GM06990 (cell line): ENCODE data around the gene ZFP69B.

ENCODE experiments used
- DNase-seq: peaks from one replicate; pipeline ENCODE4 v3.0.0-alpha.2; 2011; ENCODE audit not compliant: insufficient read length; ENCODE audit errors: extremely low read depth
- H3K27me3 ChIP-seq: replicated peaks from 2 replicates; pipeline ENCODE4 v1.6.0; 2011; ENCODE audit warnings: low read length; ENCODE audit not compliant: control insufficient read depth, insufficient read depth
- H3K36me3 ChIP-seq: 2 replicates; pipeline ENCODE4 v1.5.1; 2011; ENCODE audit warnings: low read length; ENCODE audit not compliant: control insufficient read depth, insufficient read depth
- H3K4me3 ChIP-seq: replicated peaks from 2 replicates; pipeline ENCODE4 v1.5.1; 2011; ENCODE audit warnings: low read depth, mild to moderate bottlenecking, control low read depth, low read length
- CTCF ChIP-seq: IDR thresholded peaks from 2 replicates; pipeline ENCODE4 v1.5.1; 2011; ENCODE audit warnings: low read length, control low read depth, mild to moderate bottlenecking, inconsistent platforms; ENCODE audit not compliant: insufficient read depth, poor library complexity, severe bottlenecking

The ZFP69B gene

GRCh38 chr1:40425198-40425597, 25.1 kb upstream of the ZFP69B start:
- no peak overlapping the region for H3K4me3 ChIP-seq
- DNase-seq: no peak

GRCh38 chr1:40431385-40431784, 18.9 kb upstream of the ZFP69B start:
- Histone ChIP-seq H3K27me3 (no peaks in the 10 kb centered on the region), H3K4me3 (no peak overlapping the region), H3K36me3 (no peaks in the 10 kb centered on the region; the same call in 1 of the 2 replicates)
- DNase-seq: no peak
- no peak for TF ChIP-seq CTCF

More at GRCh38 chr1:40425198-40425597, 25.1 kb upstream of the ZFP69B start:
- H3K36me3 ChIP-seq: peaks cover 20% of the 10 kb centered on the region
- no peak for TF ChIP-seq CTCF
- H3K27me3 ChIP-seq: no peaks in the 10 kb centered on the region

GRCh38 chr1:40432644-40433390, 17.5 kb upstream of the ZFP69B start:
- no peaks in the 10 kb centered on the region; the same call in 1 of the 2 replicates for H3K36me3 ChIP-seq
- TF ChIP-seq CTCF: no peak
- no peak for DNase-seq

GRCh38 chr1:40435471-40435870, 14.8 kb upstream of the ZFP69B start:
- no peak for TF ChIP-seq CTCF
- DNase-seq: no peak
- Histone ChIP-seq H3K4me3 (no peak overlapping the region), H3K27me3 (no peaks in the 10 kb centered on the region), H3K36me3 (no peaks in the 10 kb centered on the region; the same call in 1 of the 2 replicates)

More at GRCh38 chr1:40432644-40433390, 17.5 kb upstream of the ZFP69B start:
- H3K27me3 ChIP-seq: no peaks in the 10 kb centered on the region
- no peak overlapping the region for H3K4me3 ChIP-seq

GRCh38 chr1:40435876-40436275, 14.4 kb upstream of the ZFP69B start:
- no peaks in the 10 kb centered on the region; the same call in 1 of the 2 replicates for H3K36me3 ChIP-seq
- H3K27me3 ChIP-seq: no peaks in the 10 kb centered on the region
- H3K4me3 ChIP-seq: no peak overlapping the region
- no peak for TF ChIP-seq CTCF
- DNase-seq: no peak
